WI38 (cell line): ENCODE results near the gene GRIFIN.

Source experiments
- H3K4me3 ChIP-seq: 2 replicates; pipeline ENCODE4 v1.5.1; 2011; ENCODE audit warnings: low read depth, mild to moderate bottlenecking, control low read depth, low read length
- TF ChIP-seq, protein P1 (sequence below): IDR thresholded peaks from 2 replicates; pipeline ENCODE4 v1.5.1; 2012; ENCODE audit warnings: low read depth, mild to moderate bottlenecking, control low read depth, low read length

The GRIFIN gene

DNA sequence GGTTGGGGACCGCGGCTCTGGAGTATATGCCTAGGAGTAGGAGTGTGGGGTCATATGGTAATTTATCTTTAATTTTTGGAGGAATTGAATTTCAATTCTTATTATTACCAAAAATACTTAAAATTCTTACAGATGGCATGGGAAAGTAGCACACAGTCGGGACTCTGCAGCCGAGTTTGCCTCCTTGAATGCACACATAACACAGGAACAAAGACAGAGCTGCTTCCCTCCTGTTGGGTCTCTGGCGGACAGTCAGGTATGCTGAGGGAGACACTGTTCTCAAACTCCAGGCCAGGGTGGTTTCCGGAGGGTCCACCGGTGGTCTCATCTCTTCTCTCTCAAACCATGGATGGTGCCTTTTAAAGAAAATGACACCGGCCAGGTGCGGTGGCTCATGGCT lies 32.7 kb downstream of the GRIFIN start:
- no peak overlapping the region for H3K4me3 ChIP-seq
- TF ChIP-seq, protein P1, sequence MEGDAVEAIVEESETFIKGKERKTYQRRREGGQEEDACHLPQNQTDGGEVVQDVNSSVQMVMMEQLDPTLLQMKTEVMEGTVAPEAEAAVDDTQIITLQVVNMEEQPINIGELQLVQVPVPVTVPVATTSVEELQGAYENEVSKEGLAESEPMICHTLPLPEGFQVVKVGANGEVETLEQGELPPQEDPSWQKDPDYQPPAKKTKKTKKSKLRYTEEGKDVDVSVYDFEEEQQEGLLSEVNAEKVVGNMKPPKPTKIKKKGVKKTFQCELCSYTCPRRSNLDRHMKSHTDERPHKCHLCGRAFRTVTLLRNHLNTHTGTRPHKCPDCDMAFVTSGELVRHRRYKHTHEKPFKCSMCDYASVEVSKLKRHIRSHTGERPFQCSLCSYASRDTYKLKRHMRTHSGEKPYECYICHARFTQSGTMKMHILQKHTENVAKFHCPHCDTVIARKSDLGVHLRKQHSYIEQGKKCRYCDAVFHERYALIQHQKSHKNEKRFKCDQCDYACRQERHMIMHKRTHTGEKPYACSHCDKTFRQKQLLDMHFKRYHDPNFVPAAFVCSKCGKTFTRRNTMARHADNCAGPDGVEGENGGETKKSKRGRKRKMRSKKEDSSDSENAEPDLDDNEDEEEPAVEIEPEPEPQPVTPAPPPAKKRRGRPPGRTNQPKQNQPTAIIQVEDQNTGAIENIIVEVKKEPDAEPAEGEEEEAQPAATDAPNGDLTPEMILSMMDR, result no peak

DNA sequence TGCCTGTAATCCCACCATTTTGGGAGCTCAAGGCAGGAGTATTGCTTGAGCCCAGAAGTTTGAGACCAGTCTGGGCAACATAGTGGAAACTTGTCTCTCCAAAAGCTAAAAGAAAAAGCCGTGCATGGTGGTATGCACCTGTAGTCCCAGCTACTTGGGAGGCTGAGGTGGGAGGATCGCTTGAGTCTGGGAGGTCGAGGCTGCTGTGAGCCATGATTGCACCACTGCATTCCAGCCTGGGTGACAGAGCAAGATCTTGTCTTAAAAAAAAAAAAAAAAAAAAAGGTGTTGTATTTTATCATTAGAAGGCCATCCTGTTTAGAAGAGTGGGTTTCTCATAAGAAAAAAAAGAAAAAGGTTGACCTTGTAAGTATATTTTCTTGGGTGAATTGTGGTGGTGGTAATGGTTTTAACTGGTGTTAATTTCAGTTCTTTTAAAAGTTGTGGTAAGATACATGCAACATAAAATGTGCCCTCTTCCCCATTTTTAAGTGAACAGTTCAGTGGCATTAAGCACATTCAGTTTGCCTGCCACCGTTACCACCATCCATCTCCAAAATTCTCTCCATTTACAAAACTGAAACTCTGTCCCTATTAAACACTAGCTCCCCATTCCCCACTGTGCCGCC lies 34.7 kb downstream of the GRIFIN start:
- H3K4me3 ChIP-seq, result no peak overlapping the region
- TF ChIP-seq, protein P1, result no peak

GRCh38 chr7:2440608-2441245 lies 35.5 kb downstream of the GRIFIN start:
- no peak overlapping the region for H3K4me3 ChIP-seq
- TF ChIP-seq, protein P1, result no peak

DNA sequence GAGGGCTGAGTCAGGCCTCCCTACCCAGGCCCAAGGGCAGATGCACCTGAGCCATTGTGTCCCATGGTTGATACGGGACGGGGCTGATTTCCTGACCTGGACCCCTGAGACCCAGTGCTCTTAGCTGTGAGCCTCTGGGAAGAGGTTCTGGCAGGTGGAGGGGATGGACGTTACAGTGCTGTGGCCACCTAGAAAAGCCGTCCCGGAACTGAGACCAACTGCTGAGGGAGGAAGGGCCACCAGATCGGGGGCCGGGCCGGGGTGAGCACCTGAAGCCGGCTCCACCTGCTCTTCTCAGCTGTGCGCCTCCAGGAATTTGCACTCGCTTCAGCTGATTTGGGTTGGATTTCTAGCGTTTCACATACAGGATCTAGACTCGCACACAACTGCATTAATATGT lies 37.4 kb downstream of the GRIFIN start:
- no peak overlapping the region for H3K4me3 ChIP-seq
- TF ChIP-seq, protein P1, result no peak

GRCh38 chr7:2438186-2438585 lies 38.0 kb downstream of the GRIFIN start:
- TF ChIP-seq, protein P1, result no peak

DNA sequence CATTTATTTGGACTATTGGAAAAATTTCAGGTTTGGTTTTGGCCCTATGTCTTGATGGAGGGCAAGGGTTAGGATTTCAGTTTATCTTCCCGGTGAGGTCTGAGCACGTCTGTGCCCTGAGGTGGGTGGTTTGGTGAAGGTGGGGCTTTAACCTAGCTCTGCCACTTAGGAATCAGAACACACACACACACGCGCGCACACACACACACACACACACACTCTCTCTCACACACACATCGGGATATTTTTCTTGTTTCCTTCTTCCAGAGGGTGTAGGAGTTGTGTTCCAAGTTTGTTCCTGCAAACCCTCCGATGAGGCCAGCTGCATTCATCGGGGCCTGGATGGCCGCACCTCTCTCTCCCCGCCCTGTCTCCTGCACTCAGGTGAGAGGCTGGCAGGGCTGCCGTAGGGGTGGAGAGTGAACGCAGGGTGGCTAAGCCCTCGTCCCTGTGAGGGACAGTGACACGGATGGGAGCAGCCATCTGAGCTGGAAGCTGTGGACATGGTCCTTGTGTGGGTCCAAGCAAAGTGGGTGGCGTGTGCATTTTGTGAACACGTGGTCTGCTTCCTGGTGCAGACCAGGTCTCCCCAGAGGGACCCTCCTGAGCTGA lies 38.6 kb downstream of the GRIFIN start:
- TF ChIP-seq, protein P1, result no peak
- no peak overlapping the region for H3K4me3 ChIP-seq

More at GRCh38 chr7:2438186-2438585, 38.0 kb downstream of the GRIFIN start:
- no peak overlapping the region for H3K4me3 ChIP-seq

GRCh38 chr7:2437136-2437535 lies 39.1 kb downstream of the GRIFIN start:
- H3K4me3 ChIP-seq, result no peak overlapping the region
- TF ChIP-seq, protein P1, result no peak
